ENCODE data around the gene PID1.

Gene PID1

GRCh38 chr2:229073935-229074334 is 197.2 kb downstream of the PID1 start:
- Histone ChIP-seq H2AFZ (ENCODE audit: low read length) (no peak overlapping the region), H3K4me1 (ENCODE audit: low read length) (no peaks in the 10 kb centered on the region), H3K27ac (ENCODE audit: low read length) (no peak overlapping the region), H3K4me3 (ENCODE audit: low read length) (no peak overlapping the region), H4K20me1 (ENCODE audit: insufficient read depth, low read length) (no peaks in the 10 kb centered on the region), H3K79me2 (ENCODE audit: low read length) (no peaks in the 10 kb centered on the region), H3K9me2 (replicated peaks; ENCODE audit: insufficient read depth, low read length) (no peaks in the 10 kb centered on the region), H3F3A (ENCODE audit: insufficient read depth, low read length) (no peaks in the 10 kb centered on the region), H3K9me3 (replicated peaks; ENCODE audit: insufficient read depth, low read length) (no peaks in the 10 kb centered on the region), H3K9ac (ENCODE audit: low read length) (no peak overlapping the region), H3K4me2 (ENCODE audit: low read depth, low read length) (no peak overlapping the region), H3K27me3 (replicated peaks; ENCODE audit: insufficient read depth, low read length) (no peaks in the 10 kb centered on the region), H3K36me3 (replicated peaks; ENCODE audit: insufficient read depth, low read length) (no peaks in the 10 kb centered on the region)
- DNase-seq: no peak
- TF ChIP-seq EZH2 (optimal IDR thresholded peaks at IDR 0.05; ENCODE audit: low read depth, low read length) (no peak), EZH2phosphoT487 (IDR thresholded peaks at IDR 0.05; ENCODE audit: low read length) (no peak), CTCF (IDR thresholded peaks at IDR 0.05; ENCODE audit: low read length) (no peak)

- Histone ChIP-seq H3K9ac (ENCODE audit: low read length) (no peak overlapping the region), H2AFZ (ENCODE audit: low read length) (no peak overlapping the region), H3K4me3 (ENCODE audit: low read length) (no peak overlapping the region), H3K4me1 (ENCODE audit: low read length) (no peaks in the 10 kb centered on the region), H3K9me2 (replicated peaks; ENCODE audit: insufficient read depth, low read length) (no peaks in the 10 kb centered on the region), H3K79me2 (ENCODE audit: low read length) (no peaks in the 10 kb centered on the region), H3K27ac (ENCODE audit: low read length) (no peak overlapping the region), H3K36me3 (replicated peaks; ENCODE audit: insufficient read depth, low read length) (no peaks in the 10 kb centered on the region), H3K27me3 (replicated peaks; ENCODE audit: insufficient read depth, low read length) (no peaks in the 10 kb centered on the region), H3F3A (ENCODE audit: insufficient read depth, low read length) (no peaks in the 10 kb centered on the region), H4K20me1 (ENCODE audit: insufficient read depth, low read length) (no peaks in the 10 kb centered on the region), H3K9me3 (replicated peaks; ENCODE audit: insufficient read depth, low read length) (no peaks in the 10 kb centered on the region), H3K4me2 (ENCODE audit: low read depth, low read length) (no peak overlapping the region)
- no peak for TF ChIP-seq EZH2phosphoT487 (IDR thresholded peaks at IDR 0.05; ENCODE audit: low read length)
- TF ChIP-seq EZH2 (optimal IDR thresholded peaks at IDR 0.05; ENCODE audit: low read depth, low read length): no peak
- TF ChIP-seq CTCF (IDR thresholded peaks at IDR 0.05; ENCODE audit: low read length): no peak
- no peak for DNase-seq
Observed at GRCh38 chr2:229071292-229071976, 199.7 kb downstream of the PID1 start.

- H3K4me3 ChIP-seq (ENCODE audit: low read length): no peak overlapping the region
- no peak overlapping the region for H3K27ac ChIP-seq (ENCODE audit: low read length)
- no peaks in the 10 kb centered on the region for H3K9me2 ChIP-seq (replicated peaks; ENCODE audit: insufficient read depth, low read length)
Observed at GRCh38 chr2:229066121-229066715, 204.9 kb downstream of the PID1 start.

More at GRCh38 chr2:229066121-229066715, 204.9 kb downstream of the PID1 start:
- Histone ChIP-seq H3K4me1 (ENCODE audit: low read length) (no peaks in the 10 kb centered on the region), H3K27me3 (replicated peaks; ENCODE audit: insufficient read depth, low read length) (no peaks in the 10 kb centered on the region), H3K9me3 (replicated peaks; ENCODE audit: insufficient read depth, low read length) (no peaks in the 10 kb centered on the region), H2AFZ (ENCODE audit: low read length) (no peak overlapping the region), H3K79me2 (ENCODE audit: low read length) (no peaks in the 10 kb centered on the region), H4K20me1 (ENCODE audit: insufficient read depth, low read length) (no peaks in the 10 kb centered on the region), H3K4me2 (ENCODE audit: low read depth, low read length) (no peak overlapping the region), H3F3A (ENCODE audit: insufficient read depth, low read length) (no peaks in the 10 kb centered on the region), H3K9ac (ENCODE audit: low read length) (no peak overlapping the region), H3K36me3 (replicated peaks; ENCODE audit: insufficient read depth, low read length) (no peaks in the 10 kb centered on the region)
- TF ChIP-seq CTCF (IDR thresholded peaks at IDR 0.05; ENCODE audit: low read length): no peak
- no peak for DNase-seq
